Activated CD4-positive, alpha-beta memory T cell treated with anti-CD3 and anti-CD28 coated beads for 36 hours (primary cell): ENCODE measurements around the gene CACNA1C. TPM values are rescaled to one million over a fixed set of nuclear protein-coding genes. Genes with fewer than 3 reads are reported as not detected.

ENCODE experiments used
- CTCF ChIA-PET: fragments of 350-600 bp; sonication (Branson Sonifier 250); formaldehyde crosslinking; loops from one replicate; lab custom pipeline; 2021; ENCODE audit warnings: antibody characterized with exemption, inconsistent platforms; lab: Charles Lee
- POLR2A ChIA-PET: fragments of 350-600 bp; sonication (Branson Sonifier 250); formaldehyde crosslinking; loops from one replicate; lab custom pipeline; 2021; ENCODE audit warnings: antibody characterized with exemption; lab: Charles Lee
- DNase-seq: peaks from one replicate; pipeline ENCODE4 v3.0.0-alpha.2; 2020
- H3K27ac Mint-ChIP-seq: one replicate; pipeline ENCODE4 v1.8.0; 2021; ENCODE audit warnings: mixed read lengths
- H3K27me3 Mint-ChIP-seq: one replicate; pipeline ENCODE4 v1.8.0; 2021; ENCODE audit warnings: mixed read lengths
- H3K36me3 Mint-ChIP-seq: one replicate; pipeline ENCODE4 v1.8.0; 2021; ENCODE audit warnings: mixed read lengths
- H3K4me1 Mint-ChIP-seq: one replicate; pipeline ENCODE4 v1.8.0; 2021; ENCODE audit warnings: low read depth, mixed read lengths
- H3K4me3 Mint-ChIP-seq: one replicate; pipeline ENCODE4 v1.8.0; 2021; ENCODE audit warnings: mild to moderate bottlenecking, mixed read lengths
- H3K9me3 Mint-ChIP-seq: one replicate; pipeline ENCODE4 v1.8.0; 2021; ENCODE audit warnings: mixed read lengths
- intact Hi-C: fragments of 100-400 bp; cut with micrococcal nuclease; formaldehyde crosslinking; loops from one replicate; pipeline ENCODE4 v1.15.1; 2023
- total RNA-seq, 2 experiments: library from RNA; stranded (reverse); gene quantifications; one replicate each; pipeline ENCODE4 v1.2.3, GENCODE V29; 2021

The CACNA1C gene
- total RNA-seq, 2 experiments from 2014 or later: 0.07 to 0.12 TPM

- intact Hi-C loops: no loop called here
- Mint-ChIP-seq H3K27me3 (peaks cover 6% of the 10 kb centered on the region), H3K4me1 (peaks cover 5% of the 10 kb centered on the region), H3K4me3 (no peak overlapping the region), H3K9me3 (no peaks in the 10 kb centered on the region), H3K36me3 (no peaks in the 10 kb centered on the region), H3K27ac (no peak overlapping the region)
- CTCF ChIA-PET: interaction anchor here (1.0 kb wide), 1 partner anchor 81 kb away, joined by 3 read pairs; no protein-coding TSS in a partner anchor
- no peak for DNase-seq
- POLR2A ChIA-PET: no interaction called here
These were observed 311.9 kb downstream of the CACNA1C start for GRCh38 chr12:2364631-2365051.

- POLR2A ChIA-PET: no interaction called here
- Mint-ChIP-seq H3K27ac (no peak overlapping the region), H3K9me3 (no peaks in the 10 kb centered on the region), H3K4me3 (no peak overlapping the region), H3K4me1 (peaks cover 5% of the 10 kb centered on the region), H3K36me3 (no peaks in the 10 kb centered on the region), H3K27me3 (peaks cover 1% of the 10 kb centered on the region)
- CTCF ChIA-PET: no interaction called here
- intact Hi-C loops: no loop called here
- DNase-seq: no peak
These were observed 313.9 kb downstream of the CACNA1C start for GRCh38 chr12:2366711-2367110.

GRCh38 chr12:2372178-2372577 lies 319.4 kb downstream of the CACNA1C start:
- peaks cover 4% of the 10 kb centered on the region for H3K27me3 Mint-ChIP-seq
- CTCF ChIA-PET: interaction anchor here (1.1 kb wide), 1 partner anchor 23 kb away, joined by 3 read pairs; no protein-coding TSS in a partner anchor
- no peaks in the 10 kb centered on the region for H3K4me1 Mint-ChIP-seq
- no peak overlapping the region for H3K4me3 Mint-ChIP-seq
- no peaks in the 10 kb centered on the region for H3K36me3 Mint-ChIP-seq
- POLR2A ChIA-PET: no interaction called here
- H3K27ac Mint-ChIP-seq: no peak overlapping the region
- H3K9me3 Mint-ChIP-seq: no peaks in the 10 kb centered on the region
- no peak for DNase-seq
- intact Hi-C loops: no loop called here

- Mint-ChIP-seq H3K27ac (no peak overlapping the region), H3K27me3 (peaks cover 4% of the 10 kb centered on the region), H3K9me3 (no peaks in the 10 kb centered on the region), H3K4me1 (no peaks in the 10 kb centered on the region), H3K4me3 (no peak overlapping the region), H3K36me3 (no peaks in the 10 kb centered on the region)
- no peak for DNase-seq
- CTCF ChIA-PET: interaction anchor here (1.1 kb wide), 1 partner anchor 22 kb away, joined by 3 read pairs; no protein-coding TSS in a partner anchor
- POLR2A ChIA-PET: no interaction called here
- intact Hi-C loops: no loop called here
These were observed 319.9 kb downstream of the CACNA1C start for GRCh38 chr12:2372735-2373134.

GRCh38 chr12:2373307-2373706 lies 320.5 kb downstream of the CACNA1C start:
- ChIA-PET CTCF (no interaction called here), POLR2A (no interaction called here)
- no peaks in the 10 kb centered on the region for H3K9me3 Mint-ChIP-seq

GRCh38 chr12:2374092-2374906 lies 321.5 kb downstream of the CACNA1C start:
- DNase-seq: no peak
- H3K4me3 Mint-ChIP-seq: no peak overlapping the region
- ChIA-PET POLR2A (no interaction called here), CTCF (no interaction called here)
- peaks cover 6% of the 10 kb centered on the region for H3K27me3 Mint-ChIP-seq
- intact Hi-C loops: no loop called here
- H3K4me1 Mint-ChIP-seq: no peaks in the 10 kb centered on the region
- no peak overlapping the region for H3K27ac Mint-ChIP-seq
- no peaks in the 10 kb centered on the region for H3K36me3 Mint-ChIP-seq
- no peaks in the 10 kb centered on the region for H3K9me3 Mint-ChIP-seq

More at GRCh38 chr12:2373307-2373706, 320.5 kb downstream of the CACNA1C start:
- no peak for DNase-seq
- Mint-ChIP-seq H3K27me3 (peaks cover 4% of the 10 kb centered on the region), H3K4me3 (no peak overlapping the region), H3K27ac (no peak overlapping the region), H3K4me1 (no peaks in the 10 kb centered on the region), H3K36me3 (no peaks in the 10 kb centered on the region)
- intact Hi-C loops: no loop called here

- no peaks in the 10 kb centered on the region for H3K4me1 Mint-ChIP-seq
- intact Hi-C loops: no loop called here
- ChIA-PET CTCF (no interaction called here), POLR2A (no interaction called here)
- no peaks in the 10 kb centered on the region for H3K9me3 Mint-ChIP-seq
- no peak overlapping the region for H3K27ac Mint-ChIP-seq
- no peaks in the 10 kb centered on the region for H3K36me3 Mint-ChIP-seq
- H3K4me3 Mint-ChIP-seq: no peak overlapping the region
- no peak for DNase-seq
- H3K27me3 Mint-ChIP-seq: peaks cover 6% of the 10 kb centered on the region
These were observed 323.1 kb downstream of the CACNA1C start for GRCh38 chr12:2375871-2376270.

GRCh38 chr12:2376908-2377657 lies 324.3 kb downstream of the CACNA1C start:
- H3K4me1 Mint-ChIP-seq: no peaks in the 10 kb centered on the region
- no peak for DNase-seq
- ChIA-PET POLR2A (no interaction called here), CTCF (interaction anchor here (0.5 kb wide), 1 partner anchor 10 kb away, joined by 3 read pairs; no protein-coding TSS in a partner anchor)
- H3K27ac Mint-ChIP-seq: no peak overlapping the region
- intact Hi-C loops: no loop called here
- no peak overlapping the region for H3K4me3 Mint-ChIP-seq
- no peaks in the 10 kb centered on the region for H3K36me3 Mint-ChIP-seq
- H3K27me3 Mint-ChIP-seq: peaks cover 6% of the 10 kb centered on the region
- no peaks in the 10 kb centered on the region for H3K9me3 Mint-ChIP-seq

GRCh38 chr12:2378835-2379330 lies 326.1 kb downstream of the CACNA1C start:
- H3K27me3 Mint-ChIP-seq: peaks cover 14% of the 10 kb centered on the region
- H3K4me3 Mint-ChIP-seq: no peak overlapping the region
- intact Hi-C loops: no loop called here
- H3K36me3 Mint-ChIP-seq: no peaks in the 10 kb centered on the region
- DNase-seq: no peak
- CTCF ChIA-PET: interaction anchor here (1.2 kb wide), 1 partner anchor 16 kb away, joined by 3 read pairs; no protein-coding TSS in a partner anchor
- no peak overlapping the region for H3K27ac Mint-ChIP-seq
- POLR2A ChIA-PET: no interaction called here
- no peaks in the 10 kb centered on the region for H3K4me1 Mint-ChIP-seq
- no peaks in the 10 kb centered on the region for H3K9me3 Mint-ChIP-seq

- DNase-seq: no peak
- Mint-ChIP-seq H3K4me1 (no peaks in the 10 kb centered on the region), H3K27ac (no peak overlapping the region), H3K36me3 (no peaks in the 10 kb centered on the region), H3K9me3 (no peaks in the 10 kb centered on the region), H3K27me3 (peaks cover 24% of the 10 kb centered on the region), H3K4me3 (no peak overlapping the region)
- CTCF ChIA-PET: interaction anchor here (1.2 kb wide), 1 partner anchor 20 kb away, joined by 5 read pairs; no protein-coding TSS in a partner anchor
- POLR2A ChIA-PET: no interaction called here
- intact Hi-C loops: no loop called here
These were observed 328.2 kb downstream of the CACNA1C start for GRCh38 chr12:2380946-2381345.

- DNase-seq: no peak
- no peaks in the 10 kb centered on the region for H3K4me1 Mint-ChIP-seq
- no peaks in the 10 kb centered on the region for H3K9me3 Mint-ChIP-seq
- no peak overlapping the region for H3K4me3 Mint-ChIP-seq
- ChIA-PET CTCF (interaction anchor here (0.7 to 1.0 kb wide), 2 partner anchors 9 to 200 kb away, joined by 3 to 4 read pairs; no protein-coding TSS in a partner anchor), POLR2A (no interaction called here)
- peaks cover 22% of the 10 kb centered on the region for H3K27me3 Mint-ChIP-seq
- intact Hi-C loops: no loop called here
- no peaks in the 10 kb centered on the region for H3K36me3 Mint-ChIP-seq
- H3K27ac Mint-ChIP-seq: no peak overlapping the region
These were observed 329.8 kb downstream of the CACNA1C start for GRCh38 chr12:2382370-2383155.
